ENCODE data around the gene PARN.

- no peak for TF ChIP-seq TAF1 (IDR thresholded peaks at IDR 0.05; ENCODE audit: borderline replicate concordance, low read depth, low read length)
- TF ChIP-seq POLR2A (IDR thresholded peaks at IDR 0.05; ENCODE audit: low read depth, low read length), result no peak
Observed at GRCh38 chr16:14438256-14438655, 191.8 kb downstream of the PARN start.
